Endodermal cell (in vitro differentiated cells): Measurements from ENCODE around the gene FBXL7. TPM values are rescaled to one million over a fixed set of nuclear protein-coding genes. Genes with fewer than 3 reads are reported as not detected.

Experiments used
- DNase-seq: peaks from one replicate; pipeline ENCODE4 v3.0.0-alpha.2; 2017
- H3K27ac ChIP-seq: 2 replicates; pipeline ENCODE4 v1.5.1; 2013; ENCODE audit warnings: mild to moderate bottlenecking, low read depth, low read length, moderate library complexity
- H3K27me3 ChIP-seq: 2 replicates; pipeline ENCODE4 v1.6.1; 2013; ENCODE audit warnings: mild to moderate bottlenecking, low read length, moderate library complexity; ENCODE audit not compliant: insufficient read depth, control insufficient read depth, poor library complexity, severe bottlenecking
- H3K36me3 ChIP-seq: 2 replicates; pipeline ENCODE4 v1.7.0; 2013; ENCODE audit warnings: mild to moderate bottlenecking, low read length, moderate library complexity; ENCODE audit not compliant: control insufficient read depth, insufficient read depth
- H3K4me1 ChIP-seq: one replicate; pipeline ENCODE4 v1.7.0; 2013; ENCODE audit warnings: low read length; ENCODE audit not compliant: control insufficient read depth, insufficient read depth
- H3K4me3 ChIP-seq: 2 replicates; pipeline ENCODE4 v1.5.1; 2013; ENCODE audit warnings: mild to moderate bottlenecking, low read length, moderate library complexity
- H3K9ac ChIP-seq: 2 replicates; pipeline ENCODE4 v1.6.1; 2013; ENCODE audit warnings: mild to moderate bottlenecking, low read length, moderate library complexity; ENCODE audit not compliant: poor library complexity, severe bottlenecking; ENCODE audit errors: extremely low read depth
- H3K9me3 ChIP-seq: 2 replicates; pipeline ENCODE4 v1.6.1; 2013; ENCODE audit warnings: mild to moderate bottlenecking, low read length, moderate library complexity; ENCODE audit not compliant: control insufficient read depth
- H3K27ac Mint-ChIP-seq: 2 replicates; pipeline ENCODE4 v1.8.0; 2020; ENCODE audit warnings: mixed read lengths
- H3K27me3 Mint-ChIP-seq: 2 replicates; pipeline ENCODE4 v1.8.0; 2021; ENCODE audit warnings: mild to moderate bottlenecking, mixed read lengths; ENCODE audit not compliant: insufficient read depth
- H3K36me3 Mint-ChIP-seq: 2 replicates; pipeline ENCODE4 v1.8.0; 2020; ENCODE audit warnings: low read depth, mixed read lengths
- H3K4me1 Mint-ChIP-seq: 2 replicates; pipeline ENCODE4 v1.8.0; 2020; ENCODE audit warnings: mixed read lengths
- H3K4me3 Mint-ChIP-seq: 2 replicates; pipeline ENCODE4 v1.8.0; 2020; ENCODE audit warnings: mild to moderate bottlenecking, moderate library complexity, mixed read lengths
- H3K9me3 Mint-ChIP-seq: 2 replicates; pipeline ENCODE4 v1.8.0; 2020; ENCODE audit warnings: mild to moderate bottlenecking, mixed read lengths
- WGBS, 2 experiments: methylation state at CpG; one replicate each; pipeline versions ENCODE4 v1.1.5 to v1.1.7; 2013; ENCODE audit warnings: missing lambda C conversion rate in 2 of 2, mixed read lengths in 1 of 2; ENCODE audit not compliant: insufficient coverage in 1 of 2, insufficient read length in 1 of 2; 5-methylcytosine and 5-hydroxymethylcytosine counted together
- total RNA-seq, 2 donors: library from RNA; stranded (reverse); fragmentation: NEBNext Ultra II Directional in 1 of 2; extraction: Animal tissue kit (Norgen Biotek cat#: 25700) in 1 of 2; gene quantifications; 2 replicates in 1 of 2; 3 replicates in 1 of 2; pipeline ENCODE4 v1.2.1, GENCODE V29; 2021
- TF ChIP-seq, protein P1 (sequence below): fragments of 200-600 bp; sonication (generic); conservative IDR thresholded peaks from 2 replicates; pipeline ENCODE4 v1.5.0; 2021; ENCODE audit warnings: antibody characterized with exemption, mild to moderate bottlenecking

FBXL7 gene
- total RNA-seq, 2 donors from 2014 or later: 12.9 to 13.2 TPM

DNA sequence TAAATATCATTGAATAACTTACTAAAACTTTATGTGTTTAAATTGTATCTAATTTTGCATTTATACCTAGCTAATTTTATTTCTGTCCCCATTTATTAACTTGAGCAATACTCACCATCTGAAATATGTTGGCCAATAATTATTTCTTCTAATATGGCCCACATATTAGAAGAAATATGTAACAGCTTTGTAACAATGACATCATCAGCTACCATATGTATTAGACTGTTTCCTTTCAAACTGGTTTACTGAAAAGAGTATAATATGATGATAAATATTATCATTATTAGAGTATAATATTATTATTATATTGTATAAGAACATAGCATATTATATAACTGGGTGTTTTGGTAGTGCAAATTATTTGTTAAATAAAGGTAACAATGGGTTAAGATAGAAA is 220.5 kb downstream of the FBXL7 start:
- TF ChIP-seq, protein P1, sequence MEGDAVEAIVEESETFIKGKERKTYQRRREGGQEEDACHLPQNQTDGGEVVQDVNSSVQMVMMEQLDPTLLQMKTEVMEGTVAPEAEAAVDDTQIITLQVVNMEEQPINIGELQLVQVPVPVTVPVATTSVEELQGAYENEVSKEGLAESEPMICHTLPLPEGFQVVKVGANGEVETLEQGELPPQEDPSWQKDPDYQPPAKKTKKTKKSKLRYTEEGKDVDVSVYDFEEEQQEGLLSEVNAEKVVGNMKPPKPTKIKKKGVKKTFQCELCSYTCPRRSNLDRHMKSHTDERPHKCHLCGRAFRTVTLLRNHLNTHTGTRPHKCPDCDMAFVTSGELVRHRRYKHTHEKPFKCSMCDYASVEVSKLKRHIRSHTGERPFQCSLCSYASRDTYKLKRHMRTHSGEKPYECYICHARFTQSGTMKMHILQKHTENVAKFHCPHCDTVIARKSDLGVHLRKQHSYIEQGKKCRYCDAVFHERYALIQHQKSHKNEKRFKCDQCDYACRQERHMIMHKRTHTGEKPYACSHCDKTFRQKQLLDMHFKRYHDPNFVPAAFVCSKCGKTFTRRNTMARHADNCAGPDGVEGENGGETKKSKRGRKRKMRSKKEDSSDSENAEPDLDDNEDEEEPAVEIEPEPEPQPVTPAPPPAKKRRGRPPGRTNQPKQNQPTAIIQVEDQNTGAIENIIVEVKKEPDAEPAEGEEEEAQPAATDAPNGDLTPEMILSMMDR: no peak
- H3K27ac Mint-ChIP-seq: no peak overlapping the region
- H3K9me3 Mint-ChIP-seq: peaks cover 7% of the 10 kb centered on the region
- H3K27me3 Mint-ChIP-seq: no peaks in the 10 kb centered on the region
- no peak overlapping the region for H3K27ac ChIP-seq
- peaks cover 20% of the 10 kb centered on the region for H3K4me1 Mint-ChIP-seq
- no peaks in the 10 kb centered on the region for H3K27me3 ChIP-seq
- peaks cover 3% of the 10 kb centered on the region for H3K4me1 ChIP-seq
- H3K36me3 ChIP-seq: no peaks in the 10 kb centered on the region
- H3K9me3 ChIP-seq: peaks cover 7% of the 10 kb centered on the region
- H3K36me3 Mint-ChIP-seq: peaks cover 7% of the 10 kb centered on the region
- no peak overlapping the region for H3K4me3 Mint-ChIP-seq
- H3K9ac ChIP-seq: no peak overlapping the region
- DNase-seq: no peak
- H3K4me3 ChIP-seq: no peak overlapping the region

DNA sequence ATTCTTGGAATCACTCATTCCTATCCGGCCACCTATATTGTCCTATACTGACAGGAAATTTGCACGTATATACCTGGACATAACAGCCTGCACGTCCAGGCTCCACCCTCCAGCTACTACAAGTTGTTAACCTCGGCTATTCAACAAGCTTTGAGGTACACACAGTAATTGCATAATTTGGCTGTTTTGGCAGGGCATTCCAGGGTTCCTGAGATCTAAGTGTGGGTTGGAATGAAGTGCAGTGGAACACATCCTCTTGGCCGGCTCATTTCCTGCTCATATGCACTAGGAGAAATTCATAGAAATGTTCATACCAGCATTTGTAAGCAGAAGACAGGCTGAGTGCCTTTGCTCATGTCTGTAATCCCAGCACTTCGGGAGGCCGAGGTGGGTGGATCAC is 222.3 kb downstream of the FBXL7 start:
- Mint-ChIP-seq H3K4me3 (no peak overlapping the region), H3K27ac (no peak overlapping the region), H3K4me1 (peaks cover 15% of the 10 kb centered on the region), H3K36me3 (peaks cover 14% of the 10 kb centered on the region), H3K9me3 (peaks cover 14% of the 10 kb centered on the region), H3K27me3 (no peaks in the 10 kb centered on the region)
- WGBS, 2 experiments: 94 to 95% methylated on average over 6 to 7 of the region's 7 CpGs
- no peak overlapping the region for H3K4me3 ChIP-seq
- H3K27ac ChIP-seq: no peak overlapping the region
- no peaks in the 10 kb centered on the region for H3K4me1 ChIP-seq
- TF ChIP-seq, protein P1: no peak
- peaks cover 23% of the 10 kb centered on the region for H3K9me3 ChIP-seq
- no peak overlapping the region for H3K9ac ChIP-seq
- no peak for DNase-seq
- H3K27me3 ChIP-seq: no peaks in the 10 kb centered on the region
- H3K36me3 ChIP-seq: no peaks in the 10 kb centered on the region

DNA sequence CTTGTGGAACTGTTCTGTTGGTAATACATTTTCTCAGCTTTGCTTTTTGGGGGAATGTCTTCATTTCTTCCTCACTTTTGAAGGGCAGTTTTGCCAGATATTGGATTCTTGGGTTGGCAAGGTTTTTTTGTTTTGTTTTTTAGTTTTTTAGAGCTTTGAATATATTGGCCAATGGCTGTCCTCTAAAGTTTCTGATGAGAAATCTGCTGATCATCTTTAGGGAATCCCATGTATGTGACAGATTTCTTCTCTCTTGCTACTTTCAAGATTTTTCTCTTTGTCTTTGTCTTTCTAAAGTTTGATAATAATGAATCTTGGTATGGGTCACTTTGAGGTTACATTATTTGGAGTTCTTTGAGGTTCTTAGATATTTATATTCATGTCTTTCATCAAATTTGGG is 227.4 kb downstream of the FBXL7 start:
- Mint-ChIP-seq H3K27ac (no peak overlapping the region), H3K9me3 (peaks cover 26% of the 10 kb centered on the region)
- H3K27me3 ChIP-seq: no peaks in the 10 kb centered on the region

More for the DNA sequence above, 227.4 kb downstream of the FBXL7 start:
- no peaks in the 10 kb centered on the region for H3K4me1 ChIP-seq
- Mint-ChIP-seq H3K4me3 (no peak overlapping the region), H3K4me1 (no peaks in the 10 kb centered on the region), H3K36me3 (peaks cover 15% of the 10 kb centered on the region), H3K27me3 (no peaks in the 10 kb centered on the region)
- H3K9me3 ChIP-seq: peaks cover 45% of the 10 kb centered on the region
- no peak overlapping the region for H3K9ac ChIP-seq
- peak overlapping the region; percentile 50 for H3K4me3 ChIP-seq
- no peaks in the 10 kb centered on the region for H3K36me3 ChIP-seq
- TF ChIP-seq, protein P1: no peak
- H3K27ac ChIP-seq: no peak overlapping the region
- DNase-seq: no peak
